ENCODE measurements around the gene RGS10. TPM values are rescaled to one million over a fixed set of nuclear protein-coding genes. Genes with fewer than 3 reads are reported as not detected.

RGS10 gene
- total RNA-seq, 1 experiment from 2014 or later: 22.6 TPM

GRCh38 chr10:119525116-119525515 is 17.4 kb downstream of the RGS10 start:
- ChIA-PET POLR2A (no interaction called here), CTCF (interaction anchor here (1.2 kb wide), 1 partner anchor 327 kb away, joined by 3 read pairs; no protein-coding TSS in a partner anchor)
- TF ChIP-seq IRF2 (CRISPR knock-in tag; IDR thresholded peaks at IDR 0.05; ENCODE audit: borderline replicate concordance, low read depth) (no peak), KAT7 (CRISPR knock-in tag; IDR thresholded peaks at IDR 0.05; ENCODE audit: borderline replicate concordance) (no peak), ZNF423 (CRISPR knock-in tag; IDR thresholded peaks at IDR 0.05) (no peak), FOXK1 (CRISPR knock-in tag; IDR thresholded peaks at IDR 0.05) (no peak), E2F4 (CRISPR knock-in tag; IDR thresholded peaks at IDR 0.05; ENCODE audit: borderline replicate concordance, low read depth) (no peak), ZNF138 (CRISPR knock-in tag; conservative IDR thresholded peaks at IDR 0.05) (no peak), NR2C2 (CRISPR knock-in tag; IDR thresholded peaks at IDR 0.05) (no peak), ATF6 (CRISPR knock-in tag; IDR thresholded peaks at IDR 0.05) (no peak), ZNF232 (CRISPR knock-in tag; IDR thresholded peaks at IDR 0.05) (no peak), STAT6 (CRISPR knock-in tag; conservative IDR thresholded peaks at IDR 0.05; ENCODE audit: low read depth) (no peak), ZNF219 (CRISPR knock-in tag; IDR thresholded peaks at IDR 0.05; ENCODE audit: borderline replicate concordance) (no peak), PREB (CRISPR knock-in tag; IDR thresholded peaks at IDR 0.05; ENCODE audit: borderline replicate concordance) (no peak)
- TF ChIP-seq, protein P1, sequence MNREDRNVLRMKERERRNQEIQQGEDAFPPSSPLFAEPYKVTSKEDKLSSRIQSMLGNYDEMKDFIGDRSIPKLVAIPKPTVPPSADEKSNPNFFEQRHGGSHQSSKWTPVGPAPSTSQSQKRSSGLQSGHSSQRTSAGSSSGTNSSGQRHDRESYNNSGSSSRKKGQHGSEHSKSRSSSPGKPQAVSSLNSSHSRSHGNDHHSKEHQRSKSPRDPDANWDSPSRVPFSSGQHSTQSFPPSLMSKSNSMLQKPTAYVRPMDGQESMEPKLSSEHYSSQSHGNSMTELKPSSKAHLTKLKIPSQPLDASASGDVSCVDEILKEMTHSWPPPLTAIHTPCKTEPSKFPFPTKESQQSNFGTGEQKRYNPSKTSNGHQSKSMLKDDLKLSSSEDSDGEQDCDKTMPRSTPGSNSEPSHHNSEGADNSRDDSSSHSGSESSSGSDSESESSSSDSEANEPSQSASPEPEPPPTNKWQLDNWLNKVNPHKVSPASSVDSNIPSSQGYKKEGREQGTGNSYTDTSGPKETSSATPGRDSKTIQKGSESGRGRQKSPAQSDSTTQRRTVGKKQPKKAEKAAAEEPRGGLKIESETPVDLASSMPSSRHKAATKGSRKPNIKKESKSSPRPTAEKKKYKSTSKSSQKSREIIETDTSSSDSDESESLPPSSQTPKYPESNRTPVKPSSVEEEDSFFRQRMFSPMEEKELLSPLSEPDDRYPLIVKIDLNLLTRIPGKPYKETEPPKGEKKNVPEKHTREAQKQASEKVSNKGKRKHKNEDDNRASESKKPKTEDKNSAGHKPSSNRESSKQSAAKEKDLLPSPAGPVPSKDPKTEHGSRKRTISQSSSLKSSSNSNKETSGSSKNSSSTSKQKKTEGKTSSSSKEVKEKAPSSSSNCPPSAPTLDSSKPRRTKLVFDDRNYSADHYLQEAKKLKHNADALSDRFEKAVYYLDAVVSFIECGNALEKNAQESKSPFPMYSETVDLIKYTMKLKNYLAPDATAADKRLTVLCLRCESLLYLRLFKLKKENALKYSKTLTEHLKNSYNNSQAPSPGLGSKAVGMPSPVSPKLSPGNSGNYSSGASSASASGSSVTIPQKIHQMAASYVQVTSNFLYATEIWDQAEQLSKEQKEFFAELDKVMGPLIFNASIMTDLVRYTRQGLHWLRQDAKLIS (CRISPR knock-in tag; IDR thresholded peaks at IDR 0.05; ENCODE audit: borderline replicate concordance): no peak
- TF ChIP-seq, protein P2, sequence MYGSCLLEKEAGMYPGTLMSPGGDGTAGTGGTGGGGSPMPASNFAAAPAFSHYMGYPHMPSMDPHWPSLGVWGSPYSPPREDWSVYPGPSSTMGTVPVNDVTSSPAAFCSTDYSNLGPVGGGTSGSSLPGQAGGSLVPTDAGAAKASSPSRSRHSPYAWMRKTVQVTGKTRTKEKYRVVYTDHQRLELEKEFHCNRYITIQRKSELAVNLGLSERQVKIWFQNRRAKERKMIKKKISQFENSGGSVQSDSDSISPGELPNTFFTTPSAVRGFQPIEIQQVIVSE (CRISPR knock-in tag; IDR thresholded peaks at IDR 0.05; ENCODE audit: borderline replicate concordance): no peak
- TF ChIP-seq, protein P3, sequence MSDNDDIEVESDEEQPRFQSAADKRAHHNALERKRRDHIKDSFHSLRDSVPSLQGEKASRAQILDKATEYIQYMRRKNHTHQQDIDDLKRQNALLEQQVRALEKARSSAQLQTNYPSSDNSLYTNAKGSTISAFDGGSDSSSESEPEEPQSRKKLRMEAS (CRISPR knock-in tag; IDR thresholded peaks at IDR 0.05): no peak
- TF ChIP-seq, protein P4, sequence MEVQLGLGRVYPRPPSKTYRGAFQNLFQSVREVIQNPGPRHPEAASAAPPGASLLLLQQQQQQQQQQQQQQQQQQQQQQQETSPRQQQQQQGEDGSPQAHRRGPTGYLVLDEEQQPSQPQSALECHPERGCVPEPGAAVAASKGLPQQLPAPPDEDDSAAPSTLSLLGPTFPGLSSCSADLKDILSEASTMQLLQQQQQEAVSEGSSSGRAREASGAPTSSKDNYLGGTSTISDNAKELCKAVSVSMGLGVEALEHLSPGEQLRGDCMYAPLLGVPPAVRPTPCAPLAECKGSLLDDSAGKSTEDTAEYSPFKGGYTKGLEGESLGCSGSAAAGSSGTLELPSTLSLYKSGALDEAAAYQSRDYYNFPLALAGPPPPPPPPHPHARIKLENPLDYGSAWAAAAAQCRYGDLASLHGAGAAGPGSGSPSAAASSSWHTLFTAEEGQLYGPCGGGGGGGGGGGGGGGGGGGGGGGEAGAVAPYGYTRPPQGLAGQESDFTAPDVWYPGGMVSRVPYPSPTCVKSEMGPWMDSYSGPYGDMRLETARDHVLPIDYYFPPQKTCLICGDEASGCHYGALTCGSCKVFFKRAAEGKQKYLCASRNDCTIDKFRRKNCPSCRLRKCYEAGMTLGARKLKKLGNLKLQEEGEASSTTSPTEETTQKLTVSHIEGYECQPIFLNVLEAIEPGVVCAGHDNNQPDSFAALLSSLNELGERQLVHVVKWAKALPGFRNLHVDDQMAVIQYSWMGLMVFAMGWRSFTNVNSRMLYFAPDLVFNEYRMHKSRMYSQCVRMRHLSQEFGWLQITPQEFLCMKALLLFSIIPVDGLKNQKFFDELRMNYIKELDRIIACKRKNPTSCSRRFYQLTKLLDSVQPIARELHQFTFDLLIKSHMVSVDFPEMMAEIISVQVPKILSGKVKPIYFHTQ (CRISPR knock-in tag; IDR thresholded peaks at IDR 0.05): no peak
- H3K27me3 Mint-ChIP-seq (ENCODE audit: low read depth): no peaks in the 10 kb centered on the region
- no peak overlapping the region for H3K4me3 Mint-ChIP-seq
- no peaks in the 10 kb centered on the region for H3K9me3 Mint-ChIP-seq
- peaks cover 4% of the 10 kb centered on the region; the same call in 1 of the 2 replicates for H3K4me1 Mint-ChIP-seq
- ATAC-seq (no peak), DNase-seq (ENCODE audit: low spot score) (no peak)
- H3K27ac Mint-ChIP-seq: no peak overlapping the region
- H3K36me3 Mint-ChIP-seq: no peaks in the 10 kb centered on the region

Measured in WTC11 (cell line).